ENCODE measurements around the gene MS4A14.
"Not testable (repeated sequence)": the region's sequence is repeated elsewhere in the genome, so short reads cannot be mapped to it uniquely, and the experiment has no call there.

Gene MS4A14

GRCh38 chr11:60389279-60389910 lies 6.9 kb upstream of the MS4A14 start:
- no peak for DNase-seq (ENCODE audit: low read depth in 2 of 2, low spot score in 1 of 2)

- DNase-seq (ENCODE audit: low read depth in 2 of 2, low spot score in 1 of 2), result no peak
These were observed 5.8 kb upstream of the MS4A14 start for GRCh38 chr11:60390419-60390818.

GRCh38 chr11:60392361-60392760 lies 3.9 kb upstream of the MS4A14 start:
- DNase-seq (ENCODE audit: low read depth in 2 of 2, low spot score in 1 of 2), result no peak

GRCh38 chr11:60393016-60393415 lies 3.2 kb upstream of the MS4A14 start:
- no peak for DNase-seq (ENCODE audit: low read depth in 2 of 2, low spot score in 1 of 2)

- DNase-seq (ENCODE audit: low read depth in 2 of 2, low spot score in 1 of 2), result no peak
These were observed 1.4 kb upstream of the MS4A14 start for GRCh38 chr11:60394666-60395380.

GRCh38 chr11:60396799-60397198 lies 540 bp downstream of the MS4A14 start:
- no peak for DNase-seq (ENCODE audit: low read depth in 2 of 2, low spot score in 1 of 2)

- DNase-seq (ENCODE audit: low read depth in 2 of 2, low spot score in 1 of 2), result no peak
These were observed 23.8 kb downstream of the MS4A14 start for GRCh38 chr11:60420015-60420414.

- no peak for DNase-seq (ENCODE audit: low read depth in 2 of 2, low spot score in 1 of 2)
These were observed 26.4 kb downstream of the MS4A14 start for GRCh38 chr11:60422609-60423008.

GRCh38 chr11:60428517-60428916 lies 32.3 kb downstream of the MS4A14 start:
- no peak for DNase-seq (ENCODE audit: low read depth in 2 of 2, low spot score in 1 of 2)

- no peak for DNase-seq (ENCODE audit: low read depth in 2 of 2, low spot score in 1 of 2)
These were observed 33.0 kb downstream of the MS4A14 start, which contains the start of gene MS4A5 for GRCh38 chr11:60429272-60429671. Gene MS4A5, plus strand, starts transcription at chr11:60429572. Its CDS starts 103 bp downstream, at chr11:60429675.

GRCh38 chr11:60431251-60431650 lies 35.0 kb downstream of the MS4A14 start:
- no peak for DNase-seq (ENCODE audit: low read depth in 2 of 2, low spot score in 1 of 2)

- DNase-seq (ENCODE audit: low read depth in 2 of 2, low spot score in 1 of 2), result no peak
These were observed 37.1 kb downstream of the MS4A14 start for GRCh38 chr11:60433401-60433800.

GRCh38 chr11:60447070-60447469 lies 50.8 kb downstream of the MS4A14 start:
- no peak for DNase-seq (ENCODE audit: low read depth in 2 of 2, low spot score in 1 of 2)

- DNase-seq (ENCODE audit: low read depth in 2 of 2, low spot score in 1 of 2), result no peak
These were observed 51.6 kb downstream of the MS4A14 start for GRCh38 chr11:60447846-60448245.

GRCh38 chr11:60451185-60451584 lies 54.9 kb downstream of the MS4A14 start:
- not testable (repeated sequence) for DNase-seq (ENCODE audit: low read depth in 2 of 2, low spot score in 1 of 2)

GRCh38 chr11:60454212-60454611 lies 58.0 kb downstream of the MS4A14 start:
- no peak for DNase-seq (ENCODE audit: low read depth in 2 of 2, low spot score in 1 of 2)

GRCh38 chr11:60455531-60456042 lies 59.3 kb downstream of the MS4A14 start, which contains the start of gene MS4A1:
Gene MS4A1, plus strand, starts transcription at chr11:60455847. Its CDS starts 6,528 bp downstream, at chr11:60462375.
- no peak for DNase-seq (ENCODE audit: low read depth in 2 of 2, low spot score in 1 of 2)

GRCh38 chr11:60457576-60457975 lies 61.3 kb downstream of the MS4A14 start:
- DNase-seq (ENCODE audit: low read depth in 2 of 2, low spot score in 1 of 2), result no peak

- no peak for DNase-seq (ENCODE audit: low read depth in 2 of 2, low spot score in 1 of 2)
These were observed 63.1 kb downstream of the MS4A14 start for GRCh38 chr11:60459345-60459744.

Measured in stimulated activated CD8-positive, alpha-beta memory T cell treated with anti-CD3 and anti-CD28 coated beads, Interleukin-4, amount 100 ng/mL, for 4 hours (primary cell).